MCF 10A (cell line): ENCODE data around the gene GAP43. TPM values are rescaled to one million over a fixed set of nuclear protein-coding genes. Genes with fewer than 3 reads are reported as not detected.

Source experiments
- BruUV-seq: library from RNA; stranded (reverse); fragments of 400-500 nt; replicated peaks from 2 replicates; lab custom pipeline; 2021; lab: Mats Ljungman, UMichigan
- CTCF ChIA-PET: fragments of 300-600 bp; sonication (Branson Sonifier 250); formaldehyde crosslinking; extraction: SDS; loops from one replicate; lab custom pipeline; 2021; ENCODE audit warnings: antibody characterized with exemption, inconsistent platforms; lab: Yijun Ruan, JAX
- POLR2A ChIA-PET: fragments of 300-600, 350-650 bp; sonication (Branson Sonifier 250); formaldehyde crosslinking; extraction: SDS; loops from one replicate; lab custom pipeline; 2020; ENCODE audit warnings: antibody characterized with exemption, inconsistent platforms; lab: Yijun Ruan, JAX
- DNase-seq: peaks from one replicate; pipeline ENCODE4 v3.0.0-alpha.2; 2018; ENCODE audit not compliant: unreplicated experiment
- H3K27ac Mint-ChIP-seq: one replicate; pipeline ENCODE4 v1.8.0; 2022; ENCODE audit warnings: mild to moderate bottlenecking, low read depth, mixed read lengths; ENCODE audit not compliant: unreplicated experiment
- H3K27me3 Mint-ChIP-seq: one replicate; pipeline ENCODE4 v1.8.0; 2022; ENCODE audit warnings: mixed read lengths; ENCODE audit not compliant: insufficient read depth, unreplicated experiment
- H3K36me3 Mint-ChIP-seq: one replicate; pipeline ENCODE4 v1.8.0; 2022; ENCODE audit warnings: mild to moderate bottlenecking, moderate library complexity, mixed read lengths; ENCODE audit not compliant: insufficient read depth, unreplicated experiment
- H3K4me1 Mint-ChIP-seq: one replicate; pipeline ENCODE4 v1.8.0; 2022; ENCODE audit warnings: mixed read lengths; ENCODE audit not compliant: insufficient read depth, unreplicated experiment
- H3K4me3 Mint-ChIP-seq: one replicate; pipeline ENCODE4 v1.8.0; 2022; ENCODE audit warnings: mild to moderate bottlenecking, moderate library complexity, mixed read lengths; ENCODE audit not compliant: unreplicated experiment
- H3K9me3 Mint-ChIP-seq: one replicate; pipeline ENCODE4 v1.8.0; 2022; ENCODE audit warnings: mixed read lengths; ENCODE audit not compliant: unreplicated experiment
- CTCF ChIP-seq: fragments of 200-600 bp; IDR thresholded peaks from one replicate; pipeline ENCODE4 v1.8.0; 2022; ENCODE audit warnings: antibody characterized with exemption, mild to moderate bottlenecking; ENCODE audit not compliant: unreplicated experiment
- intact Hi-C: fragments of 100-400 bp; cut with micrococcal nuclease; formaldehyde crosslinking; loops from 2 replicates; pipeline ENCODE4 v1.14.1; 2022
- total RNA-seq: library from RNA; stranded (reverse); gene quantifications from 2 replicates; pipeline ENCODE4 v1.2.3, GENCODE V29; 2022

GAP43 gene
- total RNA-seq, 1 experiment from 2014 or later: not detected

DNA sequence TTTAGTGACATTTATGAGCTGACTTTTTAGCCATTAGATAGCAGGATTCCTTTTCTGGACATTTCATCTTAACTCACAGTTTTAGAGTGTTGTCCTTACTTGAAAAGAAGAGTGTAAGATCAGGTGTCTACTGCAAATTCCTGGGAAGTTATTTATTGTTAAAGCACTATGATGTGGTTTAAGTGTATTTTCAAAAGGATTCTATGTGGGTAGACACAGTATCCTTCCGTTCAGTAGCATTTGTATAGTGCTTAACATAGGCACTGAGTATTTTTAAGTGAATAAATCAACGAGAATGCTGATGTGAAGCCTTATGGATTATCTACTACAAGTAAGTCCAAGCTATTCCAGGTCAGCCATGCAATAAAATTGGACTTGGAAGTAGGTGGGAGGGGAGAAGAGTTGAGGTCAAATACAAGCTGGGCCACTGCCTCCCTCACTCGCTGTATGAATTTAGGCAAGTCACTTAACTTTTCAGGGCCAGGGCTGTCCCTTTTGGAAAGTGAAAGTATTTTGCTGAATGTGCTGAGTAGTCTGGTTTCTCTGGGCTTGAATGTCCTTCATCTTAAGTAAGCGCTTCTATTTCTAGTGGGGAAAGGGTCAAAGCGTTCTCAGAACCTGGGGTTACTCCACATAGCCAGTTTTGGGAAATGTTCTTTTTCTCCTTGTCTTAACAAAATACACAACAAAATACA, 48.6 kb downstream of the GAP43 start:
- ChIA-PET POLR2A (interaction anchor here (0.7 kb wide), 1 partner anchor 111 kb away, joined by 3 read pairs; no protein-coding TSS in a partner anchor), CTCF (interaction anchor here (0.6 to 1.4 kb wide), 4 partner anchors 9 to 453 kb away, joined by 3 read pairs; no protein-coding TSS in a partner anchor)
- no peak for TF ChIP-seq CTCF
- BruUV-seq: no TSS peak
- H3K27me3 Mint-ChIP-seq: no peaks in the 10 kb centered on the region
- H3K4me1 Mint-ChIP-seq: peaks cover 17% of the 10 kb centered on the region
- H3K36me3 Mint-ChIP-seq: no peaks in the 10 kb centered on the region
- H3K27ac Mint-ChIP-seq: no peak overlapping the region
- intact Hi-C loops: no loop called here
- no peak for DNase-seq
- no peak overlapping the region for H3K4me3 Mint-ChIP-seq
- H3K9me3 Mint-ChIP-seq: no peaks in the 10 kb centered on the region

GRCh38 chr3:115673881-115674280, 50.6 kb downstream of the GAP43 start:
- no peaks in the 10 kb centered on the region for H3K9me3 Mint-ChIP-seq
- CTCF ChIA-PET: interaction anchor here (0.6 to 1.6 kb wide), 4 partner anchors 18 to 509 kb away, joined by 3 to 8 read pairs (median 3); no protein-coding TSS in a partner anchor
- H3K4me3 Mint-ChIP-seq: no peak overlapping the region
- POLR2A ChIA-PET: no interaction called here
- no peaks in the 10 kb centered on the region for H3K27me3 Mint-ChIP-seq
- peaks cover 5% of the 10 kb centered on the region for H3K4me1 Mint-ChIP-seq
- intact Hi-C loops: no loop called here
- BruUV-seq: no TSS peak
- no peak overlapping the region for H3K27ac Mint-ChIP-seq
- no peak for TF ChIP-seq CTCF
- no peak for DNase-seq
- H3K36me3 Mint-ChIP-seq: no peaks in the 10 kb centered on the region

DNA sequence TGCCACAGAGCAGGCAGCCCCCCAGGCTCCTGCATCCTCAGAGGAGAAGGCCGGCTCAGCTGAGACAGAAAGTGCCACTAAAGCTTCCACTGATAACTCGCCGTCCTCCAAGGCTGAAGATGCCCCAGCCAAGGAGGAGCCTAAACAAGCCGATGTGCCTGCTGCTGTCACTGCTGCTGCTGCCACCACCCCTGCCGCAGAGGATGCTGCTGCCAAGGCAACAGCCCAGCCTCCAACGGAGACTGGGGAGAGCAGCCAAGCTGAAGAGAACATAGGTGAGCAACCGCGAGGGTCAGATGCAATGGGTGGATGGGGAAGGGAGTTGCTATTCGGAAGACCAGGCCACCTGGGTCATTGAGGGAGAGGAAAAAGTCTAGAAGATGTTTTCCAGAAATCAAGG, 53.0 kb downstream of the GAP43 start:
- BruUV-seq: no TSS peak
- CTCF ChIA-PET: interaction anchor here (0.8 to 0.9 kb wide), 2 partner anchors 17 to 1292 kb away, joined by 3 to 4 read pairs; no protein-coding TSS in a partner anchor
- POLR2A ChIA-PET: interaction anchor here (0.6 kb wide), 1 partner anchor 538 kb away, joined by 3 read pairs; no protein-coding TSS in a partner anchor
- Mint-ChIP-seq H3K4me1 (peaks cover 5% of the 10 kb centered on the region), H3K9me3 (no peaks in the 10 kb centered on the region), H3K36me3 (no peaks in the 10 kb centered on the region), H3K27ac (no peak overlapping the region), H3K4me3 (no peak overlapping the region), H3K27me3 (no peaks in the 10 kb centered on the region)
- DNase-seq: no peak
- intact Hi-C loops: no loop called here
- TF ChIP-seq CTCF: no peak

DNA sequence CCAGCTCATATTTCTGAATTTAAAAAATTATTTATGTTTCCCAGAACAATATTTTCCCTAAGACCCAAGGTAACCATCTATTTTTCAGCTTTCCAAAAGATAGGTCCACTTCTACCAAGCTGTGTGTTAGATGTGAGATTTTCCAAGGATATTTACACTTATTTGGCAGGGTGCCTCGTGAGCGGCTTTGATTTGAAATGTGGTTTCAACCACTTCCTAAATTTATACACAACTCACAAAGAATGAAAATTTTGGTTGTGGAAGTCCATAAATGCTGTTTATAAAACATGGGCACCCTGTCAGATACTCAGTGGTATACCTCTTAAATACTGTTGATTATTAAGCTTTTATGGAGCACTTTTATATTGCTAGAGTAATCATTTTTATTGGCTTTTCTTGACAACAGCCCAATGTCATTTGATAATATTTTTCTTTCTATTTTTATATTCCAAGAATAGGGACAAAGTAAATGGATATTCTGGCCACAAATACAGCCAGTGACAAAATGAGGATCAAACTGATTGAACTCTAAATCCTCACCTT, 57.6 kb downstream of the GAP43 start:
- ChIA-PET POLR2A (no interaction called here), CTCF (interaction anchor here (0.6 to 1.3 kb wide), 3 partner anchors 9 to 241 kb away, joined by 3 read pairs; no protein-coding TSS in a partner anchor)
- Mint-ChIP-seq H3K4me1 (no peaks in the 10 kb centered on the region), H3K4me3 (no peak overlapping the region), H3K27ac (no peak overlapping the region), H3K27me3 (no peaks in the 10 kb centered on the region), H3K9me3 (no peaks in the 10 kb centered on the region), H3K36me3 (no peaks in the 10 kb centered on the region)
- intact Hi-C loops: no loop called here
- DNase-seq: no peak
- no TSS peak for BruUV-seq
- TF ChIP-seq CTCF: no peak
